ENCODE results near the gene GAMT. TPM values are rescaled to one million over a fixed set of nuclear protein-coding genes. Genes with fewer than 3 reads are reported as not detected.
A peak's percentile ranks its signal among the peaks of the same experiment; 100 is the strongest.

Gene GAMT
- total RNA-seq, 2 experiments from 2014 or later: 27.8 to 29.5 TPM

DNA sequence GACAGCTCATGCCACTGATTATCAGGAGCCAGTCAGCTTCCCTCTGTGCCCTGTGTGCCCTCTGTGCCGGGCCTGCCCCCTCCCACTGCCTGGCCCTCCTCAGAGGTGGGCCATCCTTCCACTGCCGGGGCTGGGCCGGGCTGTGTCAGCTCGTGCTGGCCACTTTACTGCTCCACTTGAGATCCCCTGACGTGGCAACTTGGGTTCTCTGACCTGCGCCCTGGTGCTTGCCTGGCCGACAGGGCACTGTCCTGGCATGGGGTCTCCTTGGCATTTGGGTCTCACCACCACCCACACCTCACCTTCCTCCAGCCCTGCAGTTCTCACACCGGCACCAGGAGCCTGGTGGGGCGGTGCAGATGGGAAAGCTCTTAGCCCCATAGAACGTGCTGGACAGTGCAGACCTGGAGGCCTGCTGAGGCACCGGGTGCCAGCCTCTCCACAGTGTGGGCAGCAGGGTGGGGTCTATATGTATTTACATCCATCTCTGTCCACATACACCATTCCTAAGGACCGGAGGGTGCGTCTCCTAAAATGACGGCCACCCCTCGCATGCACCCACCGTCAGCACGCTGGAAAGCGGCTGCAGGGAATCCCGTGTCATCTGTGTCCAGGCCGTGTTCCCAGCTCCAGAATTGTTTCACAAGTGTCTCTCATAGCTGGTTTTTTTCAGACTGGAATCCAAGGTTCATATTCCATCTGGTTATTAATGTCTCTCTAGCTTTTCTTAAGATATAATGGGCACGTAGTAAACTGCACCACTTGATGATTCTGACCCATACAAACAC is 17.8 kb upstream of the GAMT start:
- H3K4me1 Mint-ChIP-seq (ENCODE audit: low read depth): peaks cover 32% of the 10 kb centered on the region
- no peak overlapping the region for H3K4me3 Mint-ChIP-seq
- ChIA-PET POLR2A (interaction anchor here (1.1 to 1.2 kb wide), 3 partner anchors 9 to 18 kb away, joined by 3 to 5 read pairs (median 3); no protein-coding TSS in a partner anchor), CTCF (no interaction called here)
- TF ChIP-seq, protein P1, sequence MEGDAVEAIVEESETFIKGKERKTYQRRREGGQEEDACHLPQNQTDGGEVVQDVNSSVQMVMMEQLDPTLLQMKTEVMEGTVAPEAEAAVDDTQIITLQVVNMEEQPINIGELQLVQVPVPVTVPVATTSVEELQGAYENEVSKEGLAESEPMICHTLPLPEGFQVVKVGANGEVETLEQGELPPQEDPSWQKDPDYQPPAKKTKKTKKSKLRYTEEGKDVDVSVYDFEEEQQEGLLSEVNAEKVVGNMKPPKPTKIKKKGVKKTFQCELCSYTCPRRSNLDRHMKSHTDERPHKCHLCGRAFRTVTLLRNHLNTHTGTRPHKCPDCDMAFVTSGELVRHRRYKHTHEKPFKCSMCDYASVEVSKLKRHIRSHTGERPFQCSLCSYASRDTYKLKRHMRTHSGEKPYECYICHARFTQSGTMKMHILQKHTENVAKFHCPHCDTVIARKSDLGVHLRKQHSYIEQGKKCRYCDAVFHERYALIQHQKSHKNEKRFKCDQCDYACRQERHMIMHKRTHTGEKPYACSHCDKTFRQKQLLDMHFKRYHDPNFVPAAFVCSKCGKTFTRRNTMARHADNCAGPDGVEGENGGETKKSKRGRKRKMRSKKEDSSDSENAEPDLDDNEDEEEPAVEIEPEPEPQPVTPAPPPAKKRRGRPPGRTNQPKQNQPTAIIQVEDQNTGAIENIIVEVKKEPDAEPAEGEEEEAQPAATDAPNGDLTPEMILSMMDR (IDR thresholded peaks at IDR 0.05): no peak
- peaks cover 48% of the 10 kb centered on the region for H3K36me3 Mint-ChIP-seq (ENCODE audit: low read depth)
- DNase-seq (no peak), ATAC-seq (no peak)
- no peaks in the 10 kb centered on the region for H3K9me3 Mint-ChIP-seq
- H3K27me3 Mint-ChIP-seq: no peaks in the 10 kb centered on the region
- no peak overlapping the region for H3K27ac Mint-ChIP-seq
- intact Hi-C loops (cut with micrococcal nuclease): no loop called here

DNA sequence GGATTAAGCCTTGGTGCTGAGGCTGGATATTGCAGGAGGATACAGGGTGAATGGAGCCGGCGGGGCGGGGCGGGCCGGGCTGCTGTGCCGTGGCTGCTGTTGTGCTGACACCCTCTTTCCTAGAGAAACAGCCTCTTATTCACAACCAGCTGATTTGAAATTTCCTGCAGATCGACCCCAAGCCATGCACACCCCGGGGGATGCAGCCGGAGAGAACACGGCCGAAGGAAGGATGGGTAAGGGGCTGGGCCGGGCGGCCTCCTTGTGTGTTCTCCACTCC is 17.1 kb upstream of the GAMT start:
- Mint-ChIP-seq H3K27me3 (no peaks in the 10 kb centered on the region), H3K4me3 (no peak overlapping the region), H3K27ac (no peak overlapping the region), H3K9me3 (no peaks in the 10 kb centered on the region), H3K36me3 (ENCODE audit: low read depth) (peaks cover 46% of the 10 kb centered on the region), H3K4me1 (ENCODE audit: low read depth) (peaks cover 38% of the 10 kb centered on the region)
- CTCF ChIA-PET: no interaction called here
- intact Hi-C loops (cut with micrococcal nuclease): no loop called here
- TF ChIP-seq, protein P1 (IDR thresholded peaks at IDR 0.05): no peak
- ATAC-seq (no peak), DNase-seq (no peak)
- POLR2A ChIA-PET: interaction anchor here (1.1 to 1.2 kb wide), 3 partner anchors 8 to 19 kb away, joined by 3 to 5 read pairs (median 3); no protein-coding TSS in a partner anchor

DNA sequence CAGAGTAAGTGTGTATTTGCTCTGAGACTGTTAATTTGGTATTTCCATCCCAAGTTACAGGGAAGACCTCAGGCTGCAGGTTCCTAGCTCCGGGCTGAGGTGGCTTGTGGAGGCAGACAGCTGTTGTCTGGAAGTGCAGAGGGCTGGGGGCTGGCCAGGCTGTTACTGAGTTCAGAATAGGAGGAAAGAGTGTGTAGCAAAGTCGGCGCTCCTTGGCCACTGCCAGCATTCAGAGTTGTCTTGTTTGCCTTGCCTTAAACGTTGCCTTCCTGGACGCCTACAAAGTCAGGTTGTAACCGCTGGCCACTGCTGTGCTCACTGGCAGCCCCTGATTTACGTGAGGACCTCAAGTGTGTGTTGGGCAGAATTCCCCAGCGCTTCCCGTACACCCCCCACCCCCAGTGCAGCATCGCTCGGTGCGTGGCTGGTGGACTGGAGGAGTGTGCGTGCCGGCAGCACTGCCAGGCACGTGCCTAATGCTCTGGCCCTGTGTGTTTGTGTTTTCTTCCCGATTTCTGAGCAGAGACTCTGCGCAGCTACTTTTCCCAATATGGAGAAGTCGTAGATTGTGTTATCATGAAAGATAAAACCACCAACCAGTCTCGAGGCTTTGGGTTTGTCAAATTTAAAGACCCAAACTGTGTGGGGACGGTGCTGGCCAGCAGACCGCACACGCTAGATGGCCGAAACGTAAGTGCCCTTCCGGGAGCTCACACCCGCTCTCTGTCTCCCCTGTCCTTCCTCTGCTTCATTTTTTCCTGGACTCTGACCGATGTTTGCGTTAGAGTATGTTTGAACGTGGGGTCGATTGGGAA is 16.5 kb upstream of the GAMT start:
- intact Hi-C loops (cut with micrococcal nuclease): no loop called here
- DNase-seq: no peak
- ATAC-seq: no peak
- TF ChIP-seq, protein P1 (IDR thresholded peaks at IDR 0.05): no peak
- H3K4me3 Mint-ChIP-seq: no peak overlapping the region
- ChIA-PET POLR2A (interaction anchor here (1.2 to 1.5 kb wide), 3 partner anchors 20 to 611 kb away, joined by 3 to 6 read pairs (median 3); partner anchors contain the start of gene RPS15), CTCF (no interaction called here)
- H3K36me3 Mint-ChIP-seq (ENCODE audit: low read depth): peaks cover 41% of the 10 kb centered on the region
- H3K4me1 Mint-ChIP-seq (ENCODE audit: low read depth): peaks cover 44% of the 10 kb centered on the region
- H3K27ac Mint-ChIP-seq: peak overlapping the region; percentile 30
- no peaks in the 10 kb centered on the region for H3K9me3 Mint-ChIP-seq
- H3K27me3 Mint-ChIP-seq: no peaks in the 10 kb centered on the region

DNA sequence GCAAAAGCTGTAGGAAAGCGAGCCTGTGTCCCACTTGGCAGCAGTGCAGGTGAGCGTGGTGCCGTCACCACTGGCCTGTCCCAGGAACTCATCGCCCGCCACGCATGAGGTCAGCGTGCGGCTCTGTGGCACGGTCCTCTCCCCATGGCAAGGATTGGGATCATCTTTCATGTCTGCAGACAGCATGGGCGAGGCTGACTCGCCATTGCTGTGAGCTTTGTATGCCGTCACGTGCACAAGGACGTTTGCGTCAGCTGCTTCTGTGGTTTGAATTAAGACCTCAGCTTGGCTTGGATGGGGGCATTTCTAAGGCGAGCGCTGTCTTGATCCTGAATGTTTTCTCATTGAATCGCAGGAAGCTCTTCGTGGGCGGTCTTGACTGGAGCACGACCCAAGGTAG is 15.8 kb upstream of the GAMT start:
- DNase-seq: no peak
- Mint-ChIP-seq H3K27ac (peak overlapping the region; percentile 30), H3K36me3 (ENCODE audit: low read depth) (peaks cover 38% of the 10 kb centered on the region), H3K4me1 (ENCODE audit: low read depth) (peaks cover 49% of the 10 kb centered on the region), H3K27me3 (no peaks in the 10 kb centered on the region), H3K9me3 (no peaks in the 10 kb centered on the region), H3K4me3 (no peak overlapping the region)
- ChIA-PET POLR2A (interaction anchor here (1.2 to 1.5 kb wide), 3 partner anchors 20 to 610 kb away, joined by 3 to 6 read pairs (median 3); partner anchors contain the start of gene RPS15), CTCF (no interaction called here)
- intact Hi-C loops (cut with micrococcal nuclease): no loop called here
- TF ChIP-seq, protein P1 (IDR thresholded peaks at IDR 0.05): no peak
- ATAC-seq: no peak

All from activated CD8-positive, alpha-beta T cell treated with anti-CD3 and anti-CD28 coated beads for 36 hours (primary cell).